NT2/D1 (cell line): ENCODE results near the gene MKLN1.

ENCODE experiments used
- YY1 ChIP-seq: IDR thresholded peaks from 2 replicates; pipeline ENCODE4 v1.6.1; 2011; ENCODE audit not compliant: insufficient read length, insufficient read depth
- ZNF274 ChIP-seq: IDR thresholded peaks from 2 replicates; pipeline ENCODE4 v1.6.1; 2011; ENCODE audit warnings: mild to moderate bottlenecking, low read depth, low read length

DNA sequence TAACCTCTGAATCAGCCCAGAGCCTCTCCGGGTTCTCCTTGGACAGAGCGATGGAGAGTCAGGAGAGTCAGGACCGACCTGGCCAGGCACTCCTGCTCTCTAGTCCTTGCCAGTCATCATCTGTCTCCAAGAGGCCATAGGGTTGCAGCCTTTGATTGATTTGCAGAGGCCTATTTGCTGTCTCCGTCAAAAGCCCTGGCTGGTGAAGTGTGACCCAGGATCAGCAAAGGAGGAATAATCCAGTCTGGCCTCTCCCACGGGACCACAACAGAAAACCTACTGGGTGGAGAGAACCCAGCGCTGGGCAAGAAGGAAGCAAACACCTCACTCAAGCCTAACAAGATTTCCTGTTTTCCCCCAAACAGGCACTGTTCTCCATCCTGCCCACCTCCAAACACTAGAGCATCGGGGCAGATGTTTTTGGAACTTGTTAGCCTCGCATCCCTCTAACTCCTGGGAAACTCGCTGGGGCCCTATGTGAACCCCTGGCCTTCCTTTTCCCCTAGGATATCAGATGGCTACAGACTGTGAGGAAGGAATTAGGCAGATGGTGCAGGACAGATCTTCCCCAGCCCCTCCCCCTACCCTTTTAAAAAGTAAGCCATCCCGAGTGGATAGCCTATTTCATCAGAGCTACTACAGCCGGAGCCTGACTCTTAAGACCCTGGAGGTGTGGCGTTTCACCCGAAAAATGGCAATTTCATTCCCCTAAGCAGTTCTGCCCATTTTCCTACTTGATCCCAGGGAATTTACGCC, 174.4 kb downstream of the MKLN1 start:
- TF ChIP-seq YY1 (no peak), ZNF274 (no peak)
